Lower leg skin (tissue), 4 donors: ENCODE measurements around the gene DNER. TPM values are rescaled to one million over a fixed set of nuclear protein-coding genes. Genes with fewer than 3 reads are reported as not detected.

ENCODE experiments used
- DNase-seq, 2 donors: peaks; one replicate each; pipeline ENCODE4 v3.0.0-alpha.2; 2019; ENCODE audit warnings: low spot score in 2 of 2
- H3K4me3 ChIP-seq: fragments of 200-600 bp; sonication (generic); 2 replicates; pipeline ENCODE4 v1.5.1; 2017; ENCODE audit warnings: mild to moderate bottlenecking, low read depth; ENCODE audit not compliant: poor library complexity, severe bottlenecking
- CTCF ChIP-seq, 3 donors: fragments of 450-650 bp; IDR thresholded peaks; one replicate each; pipeline ENCODE4 v1.5.1; 2016; ENCODE audit warnings: antibody characterized with exemption in 3 of 3, mild to moderate bottlenecking in 3 of 3, moderate library complexity in 2 of 3
- POLR2A ChIP-seq, 2 donors: fragments of 450-650 bp; IDR thresholded peaks; one replicate each; pipeline ENCODE4 v1.6.1; 2016 to 2017; ENCODE audit warnings: antibody characterized with exemption in 2 of 2, mild to moderate bottlenecking in 1 of 2, moderate library complexity in 1 of 2
- WGBS, 2 donors: methylation state at CpG; one replicate each; pipeline ENCODE4 v1.1.5; 2018; 5-methylcytosine and 5-hydroxymethylcytosine counted together
- intact Hi-C: fragments of 100-400 bp; cut with DNase I; formaldehyde crosslinking; loops from one replicate; pipeline ENCODE4 v1.15.0; 2023; ENCODE audit warnings: low total_unique reads
- total RNA-seq, 4 donors: library from RNA; depleted of rRNA; stranded (reverse); fragments of >200 nt; gene quantifications; one replicate each; pipeline ENCODE4 v1.1.0, GENCODE V29; 2016

DNER gene
- total RNA-seq, 4 donors from 2014 or later: 2.8 to 20.1 (median 12.8) TPM

GRCh38 chr2:229572507-229573271 is 141.7 kb downstream of the DNER start:
- TF ChIP-seq CTCF (IDR thresholded peaks at IDR 0.05) (no peak), POLR2A (IDR thresholded peaks at IDR 0.05) (no peak)
- intact Hi-C loops: no loop called here
- H3K4me3 ChIP-seq: no peak overlapping the region
- DNase-seq: no peak
- 62 to 75% methylated on average over 5 of the region's 5 CpGs for WGBS, 2 donors

- no peak for DNase-seq
- WGBS, 2 donors: 78 to 80% methylated on average over 7 of the region's 7 CpGs
- intact Hi-C loops: no loop called here
- no peak overlapping the region for H3K4me3 ChIP-seq
- TF ChIP-seq CTCF (IDR thresholded peaks at IDR 0.05): no peak
- no peak for TF ChIP-seq POLR2A (IDR thresholded peaks at IDR 0.05)
Measured at GRCh38 chr2:229571243-229571642, 143.1 kb downstream of the DNER start.

GRCh38 chr2:229566370-229566769 is 148.0 kb downstream of the DNER start:
- WGBS, 2 donors: 88 to 93% methylated on average over 2 of the region's 2 CpGs
- intact Hi-C loops: no loop called here
- no peak overlapping the region for H3K4me3 ChIP-seq
- TF ChIP-seq CTCF (IDR thresholded peaks at IDR 0.05) (no peak), POLR2A (IDR thresholded peaks at IDR 0.05) (no peak)
- no peak for DNase-seq

- H3K4me3 ChIP-seq: no peak overlapping the region
- WGBS, 2 donors: 81 to 82% methylated on average over 2 of the region's 2 CpGs
- TF ChIP-seq CTCF (IDR thresholded peaks at IDR 0.05) (no peak), POLR2A (IDR thresholded peaks at IDR 0.05) (no peak)
- intact Hi-C loops: no loop called here
- DNase-seq: no peak
Measured at GRCh38 chr2:229564300-229564907, 150.0 kb downstream of the DNER start.

- TF ChIP-seq CTCF (IDR thresholded peaks at IDR 0.05): no peak
- TF ChIP-seq POLR2A (IDR thresholded peaks at IDR 0.05): no peak
- intact Hi-C loops: no loop called here
- no peak for DNase-seq
- 93 to 94% methylated on average over 5 of the region's 5 CpGs for WGBS, 2 donors
- no peak overlapping the region for H3K4me3 ChIP-seq
Measured at GRCh38 chr2:229563388-229563787, 151.0 kb downstream of the DNER start.
